SK-N-MC (cell line): ENCODE results near the gene MSH5.

Source experiments
- EZH2 ChIP-seq: fragments of 200-600 bp; sonication (generic); IDR thresholded peaks from one replicate; pipeline ENCODE4 v1.6.1; 2017; ENCODE audit warnings: antibody characterized with exemption
- FOXP2 ChIP-seq: optimal IDR thresholded peaks from 2 replicates; pipeline ENCODE3; 2011; ENCODE audit warnings: mild to moderate bottlenecking, moderate library complexity; ENCODE audit not compliant: insufficient read depth; ENCODE audit errors: extremely low read length, control extremely low read depth
- POLR2AphosphoS5 ChIP-seq: IDR thresholded peaks from 2 replicates; pipeline ENCODE4 v1.6.1; 2012; ENCODE audit warnings: mild to moderate bottlenecking, low read depth, low read length, borderline replicate concordance

- TF ChIP-seq POLR2AphosphoS5: no peak
- no peak for TF ChIP-seq FOXP2
- no peak for TF ChIP-seq EZH2
Observed at GRCh38 chr6:31767096-31767645, 27.4 kb downstream of the MSH5 start.
